ENCODE data around the gene HSP90AA1. TPM values are rescaled to one million over a fixed set of nuclear protein-coding genes. Genes with fewer than 3 reads are reported as not detected.

Gene HSP90AA1
- total RNA-seq, 2 experiments from 2014 or later = 1,107 to 1,148 TPM

Other genes starting within 250 kb of the HSP90AA1 start
- gene DYNC1H1, start 122.5 kb downstream of the HSP90AA1 start, total RNA-seq = 100 to 1,000 TPM; 242 to 245 TPM
- 10 to 100 TPM; 22.2 to 25.3 TPM for gene WDR20, start 52.9 kb upstream of the HSP90AA1 start, total RNA-seq
- 1 to 10 TPM; 2.7 TPM for gene MOK, start 218.1 kb upstream of the HSP90AA1 start, total RNA-seq
- 10 to 100 TPM; 15.2 to 16.3 TPM for gene ZNF839, start 232.7 kb upstream of the HSP90AA1 start, total RNA-seq

All from activated CD4-positive, alpha-beta memory T cell treated with anti-CD3 and anti-CD28 coated beads for 36 hours (primary cell).